Adrenal gland (tissue), 5 donors: ENCODE data around the gene STX5.

Experiments
- POLR2A ChIP-seq, 2 donors: fragments of 450-650 bp; IDR thresholded peaks; one replicate each; pipeline ENCODE4 v1.6.1; 2017; ENCODE audit warnings: antibody characterized with exemption in 2 of 2, mild to moderate bottlenecking in 2 of 2, moderate library complexity in 1 of 2
- TF ChIP-seq, protein P1 (sequence below), 6 experiments: fragments of 450-650 bp in 4 of 6; fragments of 200-600 bp in 2 of 6; sonication (generic) in 1 of 6; IDR thresholded peaks; 1 replicate in 5 of 6; 2 replicates in 1 of 6; pipeline versions ENCODE4 v1.5.1 to v1.8.0; 2016 to 2021; ENCODE audit warnings: antibody characterized with exemption in 6 of 6, mild to moderate bottlenecking in 2 of 6, moderate library complexity in 1 of 6
- donor health status: DM: no; HTN: no; CAD: no.

GRCh38 chr11:62875698-62876478, 44.0 kb upstream of the STX5 start:
- TF ChIP-seq POLR2A (IDR thresholded peaks at IDR 0.05), result no peak
- TF ChIP-seq, protein P1, sequence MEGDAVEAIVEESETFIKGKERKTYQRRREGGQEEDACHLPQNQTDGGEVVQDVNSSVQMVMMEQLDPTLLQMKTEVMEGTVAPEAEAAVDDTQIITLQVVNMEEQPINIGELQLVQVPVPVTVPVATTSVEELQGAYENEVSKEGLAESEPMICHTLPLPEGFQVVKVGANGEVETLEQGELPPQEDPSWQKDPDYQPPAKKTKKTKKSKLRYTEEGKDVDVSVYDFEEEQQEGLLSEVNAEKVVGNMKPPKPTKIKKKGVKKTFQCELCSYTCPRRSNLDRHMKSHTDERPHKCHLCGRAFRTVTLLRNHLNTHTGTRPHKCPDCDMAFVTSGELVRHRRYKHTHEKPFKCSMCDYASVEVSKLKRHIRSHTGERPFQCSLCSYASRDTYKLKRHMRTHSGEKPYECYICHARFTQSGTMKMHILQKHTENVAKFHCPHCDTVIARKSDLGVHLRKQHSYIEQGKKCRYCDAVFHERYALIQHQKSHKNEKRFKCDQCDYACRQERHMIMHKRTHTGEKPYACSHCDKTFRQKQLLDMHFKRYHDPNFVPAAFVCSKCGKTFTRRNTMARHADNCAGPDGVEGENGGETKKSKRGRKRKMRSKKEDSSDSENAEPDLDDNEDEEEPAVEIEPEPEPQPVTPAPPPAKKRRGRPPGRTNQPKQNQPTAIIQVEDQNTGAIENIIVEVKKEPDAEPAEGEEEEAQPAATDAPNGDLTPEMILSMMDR (IDR thresholded peaks at IDR 0.05), result no peak
